GM21390 (cell line): Measurements from ENCODE around the gene DMD.
A peak's percentile ranks its signal among the peaks of the same experiment; 100 is the strongest.

Experiments used
- ATAC-seq: cut with Tn5 transposase; IDR thresholded peaks from one replicate; pipeline ENCODE4 v1.9.1; 2021; ENCODE audit not compliant: unreplicated experiment

The DMD gene

GRCh38 chrX:31154946-31155345, 2056.4 kb downstream of the DMD start:
- ATAC-seq, result no peak

GRCh38 chrX:31153475-31154047, 2057.8 kb downstream of the DMD start:
- no peak for ATAC-seq

GRCh38 chrX:31147175-31147574, 2064.2 kb downstream of the DMD start:
- ATAC-seq, result no peak

GRCh38 chrX:31139961-31140360, 2071.4 kb downstream of the DMD start:
- ATAC-seq, result no peak

GRCh38 chrX:31138124-31138523, 2073.2 kb downstream of the DMD start:
- no peak for ATAC-seq

- peak; percentile 96 for ATAC-seq
Measured at GRCh38 chrX:31136144-31136611, 2075.2 kb downstream of the DMD start.

- no peak for ATAC-seq
Measured at GRCh38 chrX:31132821-31133241, 2078.5 kb downstream of the DMD start.

GRCh38 chrX:31130457-31131220, 2080.7 kb downstream of the DMD start:
- no peak for ATAC-seq

GRCh38 chrX:31128855-31129254, 2082.5 kb downstream of the DMD start:
- no peak for ATAC-seq

GRCh38 chrX:31127716-31128115, 2083.6 kb downstream of the DMD start:
- ATAC-seq, result no peak

- ATAC-seq, result no peak
Measured at GRCh38 chrX:31126205-31126604, 2085.1 kb downstream of the DMD start.

GRCh38 chrX:31124536-31124935, 2086.8 kb downstream of the DMD start:
- ATAC-seq, result no peak

- no peak for ATAC-seq
Measured at GRCh38 chrX:31123335-31123734, 2088.0 kb downstream of the DMD start.

GRCh38 chrX:31117266-31117665, 2094.1 kb downstream of the DMD start:
- no peak for ATAC-seq

- ATAC-seq, result no peak
Measured at GRCh38 chrX:31115398-31115797, 2096.0 kb downstream of the DMD start.

GRCh38 chrX:31114858-31115257, 2096.5 kb downstream of the DMD start:
- ATAC-seq, result no peak

- no peak for ATAC-seq
Measured at GRCh38 chrX:31112226-31112999, 2098.9 kb downstream of the DMD start.

GRCh38 chrX:31110657-31111056, 2100.7 kb downstream of the DMD start:
- no peak for ATAC-seq

- peak; percentile 69 for ATAC-seq
Measured at GRCh38 chrX:31099536-31100090, 2111.7 kb downstream of the DMD start.

GRCh38 chrX:31098079-31098478, 2113.3 kb downstream of the DMD start:
- no peak for ATAC-seq

GRCh38 chrX:31093639-31093975, 2117.7 kb downstream of the DMD start:
- no peak for ATAC-seq
